Endothelial cell (in vitro differentiated cells): ENCODE measurements around the gene FRMD4A. TPM values are rescaled to one million over a fixed set of nuclear protein-coding genes. Genes with fewer than 3 reads are reported as not detected.

ENCODE experiments used
- DNase-seq: peaks from one replicate; pipeline ENCODE4 v3.0.0; 2021; ENCODE audit warnings: low spot score
- H3K27ac Mint-ChIP-seq: one replicate; pipeline ENCODE4 v1.8.0; 2021; ENCODE audit warnings: mixed read lengths, inconsistent platforms; ENCODE audit not compliant: unreplicated experiment
- H3K27me3 Mint-ChIP-seq: one replicate; pipeline ENCODE4 v1.8.0; 2021; ENCODE audit warnings: mild to moderate bottlenecking, moderate library complexity, mixed read lengths, inconsistent platforms; ENCODE audit not compliant: unreplicated experiment
- H3K36me3 Mint-ChIP-seq: one replicate; pipeline ENCODE4 v1.8.0; 2021; ENCODE audit warnings: mild to moderate bottlenecking, low read depth, mixed read lengths, inconsistent platforms; ENCODE audit not compliant: unreplicated experiment
- H3K4me1 Mint-ChIP-seq: one replicate; pipeline ENCODE4 v1.8.0; 2021; ENCODE audit warnings: mild to moderate bottlenecking, mixed read lengths, inconsistent platforms; ENCODE audit not compliant: unreplicated experiment
- H3K4me3 Mint-ChIP-seq: one replicate; pipeline ENCODE4 v1.8.0; 2021; ENCODE audit warnings: mild to moderate bottlenecking, mixed read lengths, inconsistent platforms; ENCODE audit not compliant: unreplicated experiment
- H3K9me3 Mint-ChIP-seq: one replicate; pipeline ENCODE4 v1.8.0; 2021; ENCODE audit warnings: mixed read lengths, inconsistent platforms; ENCODE audit not compliant: unreplicated experiment
- CTCF ChIP-seq: fragments of 200-600 bp; sonication (generic); IDR thresholded peaks from one replicate; pipeline ENCODE4 v1.5.0; 2021; ENCODE audit warnings: antibody characterized with exemption; ENCODE audit not compliant: unreplicated experiment
- total RNA-seq: library from RNA; stranded (reverse); fragmentation: NEBNext Ultra II Directional; extraction: Animal tissue kit (Norgen Biotek cat#: 25700); gene quantifications from one replicate; pipeline ENCODE4 v1.2.1, GENCODE V29; 2021; ENCODE audit not compliant: unreplicated experiment

FRMD4A gene
- total RNA-seq, 1 donor from 2014 or later: 68.9 TPM

DNA sequence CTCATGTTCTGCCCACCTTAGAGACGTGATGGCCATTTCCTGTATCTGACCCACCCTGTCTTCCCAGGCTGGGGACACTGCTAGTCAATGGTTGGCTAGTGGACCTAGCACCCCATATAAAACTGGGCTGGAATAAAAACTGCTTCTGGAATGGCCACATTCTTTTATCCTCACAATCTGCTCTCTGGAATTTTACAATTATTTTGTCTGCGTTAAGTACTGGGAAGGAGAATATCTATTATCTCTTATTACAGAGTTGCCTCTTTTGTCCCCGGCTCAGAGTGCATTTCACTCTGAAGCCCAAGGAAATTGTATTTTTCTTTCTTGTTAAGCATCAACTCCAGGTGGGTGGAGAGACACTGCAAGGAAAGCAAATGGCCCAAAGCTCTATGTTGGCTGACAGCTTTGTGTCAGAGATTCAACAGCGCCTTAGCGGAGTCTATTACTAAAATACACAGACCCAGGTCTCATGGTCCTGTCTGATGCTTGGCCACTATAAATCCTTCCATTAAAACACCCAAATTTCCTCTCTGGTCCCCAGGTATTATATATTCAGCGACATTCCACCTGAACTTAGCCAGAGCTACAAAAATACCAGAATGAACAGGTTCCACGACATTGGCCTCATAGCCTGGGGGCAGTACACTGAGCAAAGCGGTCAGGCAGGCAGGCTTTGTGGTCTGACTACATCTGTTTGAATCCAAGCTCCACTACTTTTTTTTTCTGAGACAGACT lies 622.3 kb downstream of the FRMD4A start:
- Mint-ChIP-seq H3K9me3 (no peaks in the 10 kb centered on the region), H3K27me3 (peaks cover 1% of the 10 kb centered on the region), H3K4me1 (peaks cover 66% of the 10 kb centered on the region), H3K27ac (peak overlapping the region; percentile 0), H3K4me3 (peak overlapping the region; percentile 92), H3K36me3 (peaks cover 10% of the 10 kb centered on the region)
- DNase-seq: no peak
- TF ChIP-seq CTCF: no peak

DNA sequence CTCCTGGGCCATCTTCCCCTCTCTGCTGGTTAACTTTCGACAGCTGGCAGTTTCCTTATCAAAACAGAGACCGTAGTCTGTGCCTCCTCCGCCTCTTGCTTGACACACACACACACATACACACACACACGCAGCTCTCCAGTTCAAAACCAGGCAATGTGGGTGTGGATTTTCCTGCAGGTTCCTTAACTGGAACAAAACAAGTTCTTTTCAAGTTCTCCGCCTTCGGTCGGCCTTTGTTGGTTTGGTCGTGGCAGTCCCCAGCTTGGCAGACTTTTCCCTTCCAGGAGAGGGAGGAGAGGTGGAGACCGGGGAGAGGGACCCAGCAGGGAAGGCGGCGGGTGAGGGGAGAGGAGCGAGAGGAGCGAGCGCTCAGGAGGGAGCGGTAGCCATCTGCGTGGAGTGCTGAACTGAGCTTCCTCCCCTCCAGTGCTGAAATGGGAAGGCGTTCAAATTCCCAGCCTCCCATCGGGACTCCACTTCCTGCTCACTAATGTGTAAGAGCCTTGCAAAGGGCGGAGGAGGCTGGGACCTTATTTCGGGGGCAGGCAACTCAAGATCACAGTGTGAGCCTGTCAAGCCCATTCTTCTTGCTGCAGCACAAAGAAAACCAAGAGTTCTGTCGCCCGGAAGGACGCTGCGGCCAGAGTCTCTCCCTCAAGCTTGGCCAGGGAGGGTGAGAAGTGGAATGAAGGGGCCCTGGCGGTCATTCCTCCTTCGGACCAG lies 623.4 kb downstream of the FRMD4A start:
- peak; percentile 61 for DNase-seq
- no peak for TF ChIP-seq CTCF

DNA sequence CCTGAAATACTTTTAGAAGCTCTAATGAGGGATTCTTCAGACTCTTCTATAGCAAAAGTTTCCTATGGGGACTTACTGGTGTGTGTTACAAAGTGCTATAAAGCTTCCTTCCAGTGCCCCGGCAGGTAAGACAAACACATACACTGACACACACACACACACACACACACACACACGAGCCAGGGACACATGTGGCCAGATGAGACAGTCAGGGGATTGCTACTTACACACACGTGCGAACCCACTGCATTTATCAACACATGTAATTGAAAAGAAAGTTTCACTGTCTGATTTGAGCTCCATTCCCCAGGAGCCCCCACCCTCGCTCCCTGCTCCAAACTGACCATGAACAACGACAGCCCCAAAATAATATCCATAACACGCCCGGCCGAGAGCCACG lies 624.1 kb downstream of the FRMD4A start:
- Mint-ChIP-seq H3K36me3 (peaks cover 17% of the 10 kb centered on the region), H3K9me3 (no peaks in the 10 kb centered on the region), H3K27me3 (peaks cover 1% of the 10 kb centered on the region), H3K4me1 (peaks cover 68% of the 10 kb centered on the region), H3K27ac (peak overlapping the region; percentile 57), H3K4me3 (peak overlapping the region; percentile 92)
- DNase-seq: no peak
- TF ChIP-seq CTCF: no peak

More for the DNA sequence above, 623.4 kb downstream of the FRMD4A start:
- Mint-ChIP-seq H3K36me3 (peaks cover 15% of the 10 kb centered on the region), H3K9me3 (no peaks in the 10 kb centered on the region), H3K4me1 (peaks cover 65% of the 10 kb centered on the region), H3K4me3 (peak overlapping the region; percentile 92), H3K27me3 (peaks cover 1% of the 10 kb centered on the region), H3K27ac (peak overlapping the region; percentile 57)

DNA sequence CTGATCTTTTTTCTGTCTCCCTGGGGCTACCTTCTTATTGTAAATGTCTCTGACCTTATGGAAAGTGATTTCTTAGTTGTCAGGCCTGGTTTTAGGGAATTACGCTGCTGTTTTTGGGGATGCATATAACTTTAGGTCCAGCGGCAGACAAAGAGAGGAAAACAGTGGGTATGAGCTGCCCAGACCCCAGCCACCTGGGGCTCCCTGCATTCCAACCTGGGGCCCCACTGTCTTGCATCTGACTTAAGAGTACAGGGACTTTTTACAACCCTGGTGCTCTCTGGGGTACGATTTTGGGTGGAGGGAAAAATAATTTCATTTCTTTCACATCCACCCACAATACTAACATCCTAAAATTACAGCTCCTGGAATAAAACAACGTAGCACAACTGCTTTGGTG lies 624.5 kb downstream of the FRMD4A start:
- no peak for TF ChIP-seq CTCF
- peaks cover 22% of the 10 kb centered on the region for H3K36me3 Mint-ChIP-seq
- H3K9me3 Mint-ChIP-seq: no peaks in the 10 kb centered on the region
- H3K4me1 Mint-ChIP-seq: peaks cover 72% of the 10 kb centered on the region
- no peak overlapping the region for H3K27ac Mint-ChIP-seq
- H3K27me3 Mint-ChIP-seq: peaks cover 1% of the 10 kb centered on the region
- peak overlapping the region; percentile 92 for H3K4me3 Mint-ChIP-seq
- no peak for DNase-seq

GRCh38 chr10:13705526-13706174 lies 625.1 kb downstream of the FRMD4A start:
- no peaks in the 10 kb centered on the region for H3K27me3 Mint-ChIP-seq
- H3K27ac Mint-ChIP-seq: no peak overlapping the region
- H3K4me3 Mint-ChIP-seq: peak overlapping the region; percentile 92
- H3K4me1 Mint-ChIP-seq: peaks cover 73% of the 10 kb centered on the region
- H3K9me3 Mint-ChIP-seq: no peaks in the 10 kb centered on the region
- no peak for TF ChIP-seq CTCF
- H3K36me3 Mint-ChIP-seq: peaks cover 24% of the 10 kb centered on the region
- DNase-seq: no peak
